Suppressor macrophage (primary cell): ENCODE measurements around the gene JAKMIP1.

Experiments used
- DNase-seq, 4 experiments: peaks; one replicate each; pipeline ENCODE4 v3.0.0-alpha.2; 2020 to 2022

JAKMIP1 gene

GRCh38 chr4:6178757-6179156, 21.6 kb downstream of the JAKMIP1 start:
- DNase-seq: no peak

GRCh38 chr4:6177587-6178197, 22.7 kb downstream of the JAKMIP1 start:
- no peak for DNase-seq

- DNase-seq: no peak
Measured at GRCh38 chr4:6175426-6175825, 24.9 kb downstream of the JAKMIP1 start.

GRCh38 chr4:6172927-6173200, 27.5 kb downstream of the JAKMIP1 start:
- DNase-seq: no peak

- no peak for DNase-seq
Measured at GRCh38 chr4:6172093-6172926, 28.0 kb downstream of the JAKMIP1 start.

- DNase-seq: no peak
Measured at GRCh38 chr4:6169239-6169638, 31.1 kb downstream of the JAKMIP1 start.

- DNase-seq: no peak
Measured at GRCh38 chr4:6165766-6166165, 34.6 kb downstream of the JAKMIP1 start.

GRCh38 chr4:6162885-6163284, 37.5 kb downstream of the JAKMIP1 start:
- DNase-seq: no peak

- no peak for DNase-seq
Measured at GRCh38 chr4:6161921-6162464, 38.4 kb downstream of the JAKMIP1 start.

- DNase-seq: no peak
Measured at GRCh38 chr4:6160536-6160935, 39.8 kb downstream of the JAKMIP1 start.

GRCh38 chr4:6157926-6158325, 42.4 kb downstream of the JAKMIP1 start:
- DNase-seq: no peak

GRCh38 chr4:6155996-6156750, 44.2 kb downstream of the JAKMIP1 start:
- no peak for DNase-seq

GRCh38 chr4:6154875-6155274, 45.5 kb downstream of the JAKMIP1 start:
- DNase-seq: no peak

- no peak for DNase-seq
Measured at GRCh38 chr4:6153874-6154273, 46.5 kb downstream of the JAKMIP1 start.

- DNase-seq: no peak
Measured at GRCh38 chr4:6152869-6153705, 47.3 kb downstream of the JAKMIP1 start.

- DNase-seq: no peak
Measured at GRCh38 chr4:6150046-6150735, 50.2 kb downstream of the JAKMIP1 start.

- DNase-seq: no peak
Measured at GRCh38 chr4:6148506-6149205, 51.7 kb downstream of the JAKMIP1 start.

GRCh38 chr4:6147441-6147840, 52.9 kb downstream of the JAKMIP1 start:
- DNase-seq: no peak

- no peak for DNase-seq
Measured at GRCh38 chr4:6143603-6144181, 56.7 kb downstream of the JAKMIP1 start.

- DNase-seq: no peak
Measured at GRCh38 chr4:6142935-6143602, 57.3 kb downstream of the JAKMIP1 start.
